ENCODE results near the gene GRAP2.
"Not testable (repeated sequence)": the region's sequence is repeated elsewhere in the genome, so short reads cannot be mapped to it uniquely, and the experiment has no call there.

The GRAP2 gene

GRCh38 chr22:39898997-39899396 lies 1.9 kb upstream of the GRAP2 start:
- peak; percentile 35 for DNase-seq

GRCh38 chr22:39901565-39902146 lies 772 bp downstream of the GRAP2 start:
- no peak for DNase-seq

- not testable (repeated sequence) for DNase-seq
These were observed 3.1 kb downstream of the GRAP2 start for GRCh38 chr22:39904024-39904423.

GRCh38 chr22:39904862-39905261 lies 4.0 kb downstream of the GRAP2 start:
- no peak for DNase-seq

DNA sequence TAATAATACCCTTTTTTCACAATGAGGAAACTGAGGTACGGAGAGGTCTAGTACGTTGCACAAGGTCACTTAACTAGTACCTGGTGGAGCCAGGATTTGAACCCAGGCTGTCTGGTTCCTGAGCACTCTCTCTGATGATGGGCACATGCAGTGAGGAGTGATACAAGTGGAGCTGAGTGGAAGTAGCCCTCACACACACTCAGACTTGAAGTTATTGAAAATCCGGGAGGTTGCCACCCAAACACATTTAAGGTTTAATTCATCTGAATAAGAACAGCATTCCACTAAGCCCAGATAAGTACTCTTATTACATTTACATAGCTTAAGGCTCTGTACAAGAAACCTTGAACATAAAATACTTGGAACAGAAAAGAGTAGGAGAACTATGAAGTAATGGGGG lies 4.8 kb downstream of the GRAP2 start:
- no peak for DNase-seq

DNA sequence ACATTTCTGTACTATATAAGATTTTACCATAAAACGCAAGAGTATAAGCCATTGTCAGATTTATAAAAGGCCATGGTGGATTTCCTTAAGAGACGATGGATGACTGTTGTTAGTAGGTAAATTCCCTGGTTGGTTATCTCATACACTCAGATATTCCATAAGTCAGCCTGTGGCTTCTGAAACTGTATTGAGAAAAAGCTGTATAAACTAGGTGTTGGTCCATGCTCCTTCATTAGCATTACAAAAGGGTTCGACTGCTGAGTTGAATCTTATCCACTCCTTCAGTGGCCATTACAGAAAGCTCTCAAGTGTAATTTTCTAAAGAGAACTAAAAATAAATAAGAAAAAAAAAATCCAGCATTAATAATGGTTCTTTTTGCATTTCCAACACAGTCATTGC lies 5.3 kb downstream of the GRAP2 start:
- no peak for DNase-seq

DNA sequence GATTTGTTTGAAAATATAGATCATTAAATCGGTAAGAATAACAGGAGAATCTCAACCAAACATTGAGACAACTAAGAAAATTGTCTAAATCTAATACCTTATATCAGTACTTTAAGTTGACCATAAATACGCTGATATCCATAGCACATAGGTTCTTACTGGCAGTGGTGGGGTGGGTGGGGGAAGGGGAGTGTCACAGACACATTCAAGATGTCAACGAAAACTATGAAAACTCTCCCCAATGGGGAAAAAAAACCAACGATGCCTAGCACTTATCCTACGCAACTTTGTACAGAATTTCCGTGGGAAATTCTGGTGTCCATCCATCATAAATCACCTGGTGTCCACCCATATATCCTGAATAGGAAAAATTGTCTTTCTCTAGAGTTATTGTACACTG lies 6.2 kb downstream of the GRAP2 start:
- DNase-seq: no peak

DNA sequence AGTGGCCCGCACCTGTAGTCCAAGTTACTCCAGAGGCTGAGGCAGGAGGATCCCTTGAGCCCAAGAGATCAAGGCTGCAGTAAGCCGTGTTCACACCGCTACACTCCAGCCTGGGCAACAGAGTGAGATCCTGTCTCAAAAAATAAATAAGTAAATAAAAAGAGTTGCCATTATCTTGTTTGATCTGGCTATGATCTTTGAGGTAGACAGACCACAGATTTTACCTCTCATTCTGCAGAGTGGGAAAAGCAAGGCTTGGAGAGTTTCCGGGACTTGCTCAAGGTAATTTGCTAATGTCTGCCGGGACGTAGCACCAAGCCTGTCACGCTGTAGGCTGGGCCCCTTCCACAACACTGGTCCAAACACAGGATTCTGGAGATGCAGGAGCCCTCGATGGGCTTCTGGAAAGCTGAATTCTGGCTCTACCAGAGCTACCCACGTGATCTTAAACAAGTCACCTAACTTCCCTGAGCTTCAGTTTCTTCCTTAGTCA lies 6.8 kb downstream of the GRAP2 start:
- no peak for DNase-seq

GRCh38 chr22:39908136-39908535 lies 7.3 kb downstream of the GRAP2 start:
- no peak for DNase-seq

DNA sequence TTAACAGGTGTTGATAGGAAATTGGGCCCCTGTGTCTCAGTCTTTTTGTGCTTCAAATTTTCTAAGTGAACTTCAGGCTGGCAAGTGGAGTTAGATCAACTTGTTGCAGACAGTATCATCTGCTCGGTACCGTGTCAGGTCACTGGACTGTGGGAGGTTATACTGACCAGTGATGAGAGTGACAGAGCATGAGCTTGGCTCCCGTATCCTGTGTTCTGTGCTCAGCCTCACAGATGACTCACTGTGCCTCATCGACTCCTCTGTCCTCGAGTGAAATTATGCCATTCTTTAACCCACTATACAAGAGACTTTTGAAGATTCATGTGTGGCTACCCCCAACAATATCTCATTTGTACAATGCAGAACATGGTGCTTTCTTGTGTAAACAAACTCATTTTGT lies 7.9 kb downstream of the GRAP2 start:
- no peak for DNase-seq

- DNase-seq: no peak
These were observed 10.2 kb downstream of the GRAP2 start for GRCh38 chr22:39910876-39911613.

DNA sequence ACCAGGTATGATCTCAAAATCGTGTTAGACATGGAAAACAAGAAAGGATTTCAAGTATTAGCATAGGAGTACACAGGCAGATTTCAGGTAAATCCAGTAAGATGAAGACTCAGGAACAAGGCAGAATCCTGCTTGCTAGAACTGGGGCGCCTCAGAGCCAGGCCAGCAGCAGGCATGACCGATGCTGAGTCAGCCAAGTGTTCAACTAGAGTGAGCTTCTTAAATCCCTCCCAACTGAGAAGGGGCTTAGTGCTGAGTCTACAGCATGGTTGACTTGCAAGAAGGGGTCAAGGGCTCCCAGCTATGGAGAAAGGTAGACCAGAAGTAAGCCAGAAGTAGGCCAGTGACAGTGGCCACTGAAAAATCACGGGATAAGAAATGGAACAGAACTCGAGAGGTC lies 12.4 kb downstream of the GRAP2 start:
- no peak for DNase-seq

GRCh38 chr22:39913886-39914285 lies 13.0 kb downstream of the GRAP2 start:
- DNase-seq: no peak

DNA sequence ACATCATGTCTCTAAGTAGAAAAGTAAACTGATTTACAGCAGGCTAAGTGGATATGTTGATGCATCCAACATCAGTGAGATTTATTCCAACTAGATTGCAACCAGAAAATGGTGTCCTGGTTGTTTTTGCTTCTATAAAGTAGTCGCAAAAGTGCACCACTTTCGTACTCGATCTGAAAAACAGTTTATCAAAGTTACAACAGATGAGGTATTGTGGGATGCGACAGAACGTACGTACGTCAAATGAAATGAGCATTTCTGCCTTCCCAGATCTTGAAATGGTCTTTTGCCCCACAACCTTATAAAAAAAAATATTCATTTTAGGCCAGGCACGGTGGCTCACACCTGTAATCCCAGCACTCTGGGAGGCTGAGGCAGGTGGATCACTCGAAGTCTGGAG lies 13.7 kb downstream of the GRAP2 start:
- no peak for DNase-seq

- no peak for DNase-seq
These were observed 14.4 kb downstream of the GRAP2 start for GRCh38 chr22:39915295-39915726.

DNA sequence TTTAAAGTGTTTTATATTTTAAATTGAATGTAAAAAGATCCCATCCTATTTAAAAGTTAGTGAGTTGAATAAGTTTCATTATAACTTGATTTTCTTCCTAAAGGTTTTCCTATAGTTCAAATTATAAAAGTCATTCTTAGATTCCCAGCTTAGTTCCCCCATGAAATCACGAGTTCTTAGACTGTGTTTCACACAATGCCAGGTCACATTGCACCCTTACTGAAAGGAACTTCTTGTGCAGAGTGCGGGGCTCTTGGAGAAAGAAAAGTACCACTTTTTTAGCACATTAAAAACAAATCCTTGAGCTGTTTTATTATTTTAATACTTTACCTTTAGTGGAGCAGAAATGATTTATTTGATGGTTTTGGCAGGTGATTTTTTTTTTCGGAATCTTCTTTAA lies 15.6 kb downstream of the GRAP2 start:
- DNase-seq: no peak

GRCh38 chr22:39917197-39917643 lies 16.3 kb downstream of the GRAP2 start:
- DNase-seq: no peak

DNA sequence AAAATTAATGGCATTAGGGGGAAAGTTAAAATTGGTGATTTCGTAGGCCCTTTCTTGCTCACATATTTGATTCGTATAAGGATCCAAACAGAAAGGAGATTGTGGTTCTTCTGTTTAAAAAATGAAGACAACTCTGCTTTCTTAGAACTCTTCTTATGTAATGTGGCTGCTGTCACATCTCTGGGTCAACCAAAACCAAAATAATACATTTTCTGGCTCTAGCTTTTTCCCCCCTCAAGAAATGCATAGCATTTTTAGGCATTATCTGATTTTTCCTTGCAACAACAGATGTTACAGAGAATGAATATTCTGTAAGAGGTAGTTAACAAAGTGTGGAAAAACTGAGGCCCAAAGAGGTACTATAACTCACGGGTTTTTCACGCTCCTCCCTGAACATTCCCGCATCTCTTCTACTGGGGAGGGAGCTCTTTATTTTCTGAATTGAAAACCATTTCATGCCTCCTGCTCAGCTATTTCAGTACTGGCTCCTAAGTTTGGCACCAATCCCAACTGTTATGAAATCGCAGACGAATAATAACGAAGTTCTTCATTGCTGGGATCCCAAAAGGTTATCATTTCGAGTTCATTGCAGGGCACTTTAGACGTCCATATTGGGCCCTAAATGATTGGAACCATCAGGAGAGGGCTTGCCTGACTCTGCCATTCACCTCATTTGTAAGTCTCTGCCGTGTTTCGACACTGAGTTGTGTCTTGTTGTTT lies 17.1 kb downstream of the GRAP2 start:
- no peak for DNase-seq

- DNase-seq: no peak
These were observed 19.4 kb downstream of the GRAP2 start for GRCh38 chr22:39920134-39920743.

- no peak for DNase-seq
These were observed 22.8 kb downstream of the GRAP2 start for GRCh38 chr22:39923696-39924095.

- no peak for DNase-seq
These were observed 23.4 kb downstream of the GRAP2 start for GRCh38 chr22:39924286-39924685.

DNA sequence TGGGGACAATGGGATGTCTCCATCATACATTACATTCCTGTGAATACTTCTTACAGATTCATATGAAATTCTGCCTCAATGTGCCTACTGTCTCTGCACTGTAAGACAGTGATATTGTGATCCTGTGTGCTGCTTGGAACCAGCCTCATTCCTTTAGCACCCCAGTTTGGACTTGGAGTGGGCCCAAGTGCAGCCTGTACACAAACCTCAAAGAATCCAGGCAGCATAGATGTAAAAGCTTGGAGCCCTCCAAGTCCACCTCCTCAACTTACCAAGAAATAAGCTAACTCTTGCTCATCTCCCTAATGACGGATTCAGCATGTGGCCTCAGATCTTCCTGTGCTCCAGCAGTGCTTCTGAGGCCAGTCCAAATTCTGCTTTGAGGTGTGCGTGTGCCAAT lies 24.4 kb downstream of the GRAP2 start:
- no peak for DNase-seq

DNA sequence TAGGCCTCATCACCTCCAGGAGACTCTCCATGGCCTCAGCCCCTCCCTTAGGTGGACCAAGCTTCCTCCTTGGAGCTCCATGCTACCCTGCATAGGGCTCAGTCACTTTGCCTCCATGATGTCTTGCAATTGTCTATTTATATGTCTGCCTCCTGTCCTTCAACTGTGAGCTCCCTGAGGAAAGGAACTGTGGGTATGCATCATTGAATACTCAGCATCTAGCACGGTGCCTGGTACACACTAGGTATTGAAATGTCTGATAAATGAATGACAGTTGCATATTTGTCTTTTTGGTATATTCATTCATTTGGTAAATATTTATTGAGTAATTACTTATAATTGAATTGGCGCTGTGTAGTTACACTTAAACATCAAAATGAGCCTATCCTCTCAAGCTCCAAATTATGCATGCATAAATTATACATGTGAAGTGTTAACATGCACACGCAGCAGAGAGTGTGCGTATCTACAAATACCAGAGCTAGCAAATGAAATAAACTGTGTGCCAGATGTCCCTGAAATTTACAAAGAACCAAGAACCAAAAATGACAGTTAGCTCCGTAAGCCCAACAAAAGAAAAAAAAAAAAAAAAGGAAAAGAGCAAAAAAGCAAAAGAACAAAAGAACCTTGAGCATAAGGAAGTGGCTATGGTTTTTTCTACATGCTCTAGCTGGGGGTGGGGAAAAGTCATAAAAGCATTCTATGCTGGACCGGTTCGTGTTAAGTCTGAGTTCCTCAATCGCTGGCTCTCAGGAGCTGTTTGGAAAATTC lies 25.2 kb downstream of the GRAP2 start:
- no peak for DNase-seq
